ENCODE results near the gene GSTM5.
"Not testable (repeated sequence)": the region's sequence is repeated elsewhere in the genome, so short reads cannot be mapped to it uniquely, and the experiment has no call there.

Gene GSTM5

GRCh38 chr1:109732390-109732881 is 20.4 kb downstream of the GSTM5 start:
- no peak for DNase-seq

GRCh38 chr1:109733236-109733870 is 21.3 kb downstream of the GSTM5 start:
- DNase-seq: no peak

- DNase-seq: peak; percentile 83 to 93 (median 91)
These were observed 27.9 kb downstream of the GSTM5 start for GRCh38 chr1:109739738-109740614.

- DNase-seq: no peak
These were observed 28.7 kb downstream of the GSTM5 start, which contains the start of gene GSTM3 for GRCh38 chr1:109740615-109741373. TSS of gene GSTM3 (minus strand) at chr1:109741038. CDS start at chr1:109740287, 751 bp downstream.

- DNase-seq: not testable (repeated sequence)
These were observed 36.3 kb downstream of the GSTM5 start for GRCh38 chr1:109748311-109748710.

- DNase-seq: no peak
These were observed 37.2 kb downstream of the GSTM5 start for GRCh38 chr1:109749221-109749620.

- DNase-seq: no peak
These were observed 38.3 kb downstream of the GSTM5 start for GRCh38 chr1:109750241-109750882.

- DNase-seq: no peak
These were observed 38.9 kb downstream of the GSTM5 start for GRCh38 chr1:109750920-109751319.

GRCh38 chr1:109751531-109752260 is 39.6 kb downstream of the GSTM5 start:
- no peak for DNase-seq

GRCh38 chr1:109754738-109755137 is 42.7 kb downstream of the GSTM5 start:
- DNase-seq: no peak

GRCh38 chr1:109756325-109756724 is 44.3 kb downstream of the GSTM5 start:
- DNase-seq: not testable (repeated sequence)

- DNase-seq: no peak
These were observed 44.9 kb downstream of the GSTM5 start for GRCh38 chr1:109756848-109757521.

- DNase-seq: no peak
These were observed 46.1 kb downstream of the GSTM5 start for GRCh38 chr1:109757936-109758786.

- DNase-seq: no peak
These were observed 47.7 kb downstream of the GSTM5 start for GRCh38 chr1:109759513-109760334.

- no peak for DNase-seq
These were observed 48.7 kb downstream of the GSTM5 start for GRCh38 chr1:109760581-109761226.

GRCh38 chr1:109761227-109762038 is 49.4 kb downstream of the GSTM5 start:
- DNase-seq: no peak

GRCh38 chr1:109762039-109762585 is 50.1 kb downstream of the GSTM5 start:
- no peak for DNase-seq
